Thyroid gland (tissue), 4 donors: ENCODE results near the gene PTTG1.

ENCODE experiments used
- POLR2A ChIP-seq, 2 donors: fragments of 450-650 bp; IDR thresholded peaks; one replicate each; pipeline ENCODE4 v1.6.1; 2017; ENCODE audit warnings: antibody characterized with exemption in 2 of 2, mild to moderate bottlenecking in 2 of 2, moderate library complexity in 1 of 2
- TF ChIP-seq, protein P1 (sequence below), 6 experiments: fragments of 200-600 bp in 3 of 6; fragments of 450-650 bp in 3 of 6; sonication (generic) in 3 of 6; IDR thresholded peaks; one replicate each; pipeline ENCODE4 v1.5.1; 2016 to 2019; ENCODE audit warnings: antibody characterized with exemption in 6 of 6, mild to moderate bottlenecking in 2 of 6, inconsistent platforms in 1 of 6, moderate library complexity in 1 of 6

DNA sequence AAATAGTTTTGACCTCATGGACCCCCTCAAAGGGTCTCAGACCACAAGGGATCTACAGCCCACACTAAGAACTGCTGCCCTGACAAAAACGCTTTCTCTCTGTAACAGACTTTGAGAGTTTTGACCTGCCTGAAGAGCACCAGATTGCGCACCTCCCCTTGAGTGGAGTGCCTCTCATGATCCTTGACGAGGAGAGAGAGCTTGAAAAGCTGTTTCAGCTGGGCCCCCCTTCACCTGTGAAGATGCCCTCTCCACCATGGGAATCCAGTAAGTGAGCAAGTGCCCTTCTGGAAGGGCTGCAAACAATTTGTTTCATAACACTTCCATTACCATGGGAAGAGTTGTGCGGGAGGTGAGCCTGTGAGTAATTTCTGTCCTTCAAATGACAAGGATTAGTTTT, 6.0 kb downstream of the PTTG1 start:
- TF ChIP-seq, protein P1, sequence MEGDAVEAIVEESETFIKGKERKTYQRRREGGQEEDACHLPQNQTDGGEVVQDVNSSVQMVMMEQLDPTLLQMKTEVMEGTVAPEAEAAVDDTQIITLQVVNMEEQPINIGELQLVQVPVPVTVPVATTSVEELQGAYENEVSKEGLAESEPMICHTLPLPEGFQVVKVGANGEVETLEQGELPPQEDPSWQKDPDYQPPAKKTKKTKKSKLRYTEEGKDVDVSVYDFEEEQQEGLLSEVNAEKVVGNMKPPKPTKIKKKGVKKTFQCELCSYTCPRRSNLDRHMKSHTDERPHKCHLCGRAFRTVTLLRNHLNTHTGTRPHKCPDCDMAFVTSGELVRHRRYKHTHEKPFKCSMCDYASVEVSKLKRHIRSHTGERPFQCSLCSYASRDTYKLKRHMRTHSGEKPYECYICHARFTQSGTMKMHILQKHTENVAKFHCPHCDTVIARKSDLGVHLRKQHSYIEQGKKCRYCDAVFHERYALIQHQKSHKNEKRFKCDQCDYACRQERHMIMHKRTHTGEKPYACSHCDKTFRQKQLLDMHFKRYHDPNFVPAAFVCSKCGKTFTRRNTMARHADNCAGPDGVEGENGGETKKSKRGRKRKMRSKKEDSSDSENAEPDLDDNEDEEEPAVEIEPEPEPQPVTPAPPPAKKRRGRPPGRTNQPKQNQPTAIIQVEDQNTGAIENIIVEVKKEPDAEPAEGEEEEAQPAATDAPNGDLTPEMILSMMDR (IDR thresholded peaks at IDR 0.05): no peak
- TF ChIP-seq POLR2A (IDR thresholded peaks at IDR 0.05): peak in 1 of 2 donors; percentile 52
